Measurements from ENCODE around the gene FRMPD4.

FRMPD4 gene

GRCh38 chrX:12685541-12685940 lies 547.3 kb downstream of the FRMPD4 start:
- no peak for DNase-seq

DNA sequence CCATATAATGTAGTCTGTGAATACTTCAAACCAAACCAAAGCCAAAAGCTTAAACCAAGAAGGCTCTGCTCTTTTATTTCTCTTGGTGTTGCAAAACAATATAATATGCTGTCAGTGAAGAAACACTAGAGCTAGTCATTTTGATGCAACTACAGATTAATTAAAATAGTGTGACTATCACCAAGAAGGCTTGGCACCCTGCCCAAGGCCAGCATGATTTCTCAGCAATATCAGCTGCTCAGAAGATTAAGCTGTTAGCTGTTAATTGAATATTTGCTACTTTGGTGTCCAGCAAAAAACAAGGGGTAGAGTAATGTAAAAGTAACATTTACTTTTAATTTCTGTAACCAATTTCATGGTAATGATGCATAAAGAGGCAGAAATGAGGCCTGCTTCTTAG lies 548.1 kb downstream of the FRMPD4 start:
- no peak for DNase-seq

DNA sequence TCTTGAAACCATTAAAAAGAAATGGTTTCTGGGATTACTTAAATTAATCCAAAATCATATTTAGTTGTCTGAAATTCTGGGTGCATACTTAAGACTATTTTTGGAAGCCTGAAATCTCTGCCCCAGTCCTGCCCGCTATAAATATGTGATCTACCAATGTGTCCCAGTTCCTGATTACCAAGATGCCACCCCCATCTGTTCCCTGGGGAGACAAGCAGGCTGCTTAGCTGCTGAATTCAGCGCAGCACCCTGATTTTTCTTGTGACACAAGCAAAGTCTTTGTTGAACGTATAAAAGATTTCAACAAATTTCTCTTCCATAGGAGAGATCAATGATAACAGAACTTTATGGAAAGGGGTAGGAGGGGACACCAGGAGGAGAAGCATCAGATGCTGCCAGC lies 552.4 kb downstream of the FRMPD4 start:
- DNase-seq: no peak

DNA sequence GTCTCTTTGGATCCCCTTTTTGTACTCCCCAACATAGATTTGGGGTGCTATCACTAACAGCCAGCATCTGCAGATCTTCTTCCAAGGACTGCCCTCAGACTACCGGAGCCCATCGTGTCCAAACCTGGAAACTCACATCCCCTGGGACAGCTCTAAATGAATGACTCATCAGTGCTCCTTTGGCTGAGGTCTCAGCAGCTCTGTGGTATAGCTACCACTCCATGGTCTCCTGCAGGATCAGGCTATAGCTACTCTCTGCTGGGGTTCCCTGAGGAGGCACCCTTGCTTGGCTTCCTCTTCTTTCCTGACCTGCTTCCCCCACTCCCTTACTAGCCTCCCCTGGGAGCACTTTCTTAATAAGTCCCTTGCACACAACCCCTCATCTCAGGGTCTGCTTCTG lies 555.5 kb downstream of the FRMPD4 start:
- DNase-seq: no peak

DNA sequence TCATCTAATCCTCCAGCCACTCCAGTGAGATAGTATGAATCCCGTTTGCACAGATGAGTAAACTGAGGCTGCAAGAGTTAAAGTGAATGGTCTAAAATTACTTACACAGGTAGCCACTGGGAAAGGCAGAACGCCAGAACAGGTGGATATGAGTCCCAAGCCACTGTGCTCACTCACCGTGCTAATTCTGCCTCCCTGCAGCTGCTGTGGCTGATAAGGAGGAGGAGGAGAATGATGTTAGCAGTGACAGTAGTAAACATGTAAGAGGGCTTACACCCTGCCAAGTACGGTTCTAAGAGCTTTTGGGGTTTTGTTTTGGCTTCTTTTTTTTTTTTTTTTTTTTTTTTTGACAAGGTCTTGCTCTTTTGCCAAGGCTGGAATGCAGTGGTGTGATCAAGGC lies 562.5 kb downstream of the FRMPD4 start:
- no peak for DNase-seq

GRCh38 chrX:12701628-12702027 lies 563.4 kb downstream of the FRMPD4 start:
- DNase-seq: peak; percentile 4

- DNase-seq: no peak
Measured at GRCh38 chrX:12702509-12703091, 564.3 kb downstream of the FRMPD4 start.

- no peak for DNase-seq
Measured at GRCh38 chrX:12704706-12705105, 566.4 kb downstream of the FRMPD4 start.

GRCh38 chrX:12709047-12709446 lies 570.8 kb downstream of the FRMPD4 start:
- DNase-seq: no peak

DNA sequence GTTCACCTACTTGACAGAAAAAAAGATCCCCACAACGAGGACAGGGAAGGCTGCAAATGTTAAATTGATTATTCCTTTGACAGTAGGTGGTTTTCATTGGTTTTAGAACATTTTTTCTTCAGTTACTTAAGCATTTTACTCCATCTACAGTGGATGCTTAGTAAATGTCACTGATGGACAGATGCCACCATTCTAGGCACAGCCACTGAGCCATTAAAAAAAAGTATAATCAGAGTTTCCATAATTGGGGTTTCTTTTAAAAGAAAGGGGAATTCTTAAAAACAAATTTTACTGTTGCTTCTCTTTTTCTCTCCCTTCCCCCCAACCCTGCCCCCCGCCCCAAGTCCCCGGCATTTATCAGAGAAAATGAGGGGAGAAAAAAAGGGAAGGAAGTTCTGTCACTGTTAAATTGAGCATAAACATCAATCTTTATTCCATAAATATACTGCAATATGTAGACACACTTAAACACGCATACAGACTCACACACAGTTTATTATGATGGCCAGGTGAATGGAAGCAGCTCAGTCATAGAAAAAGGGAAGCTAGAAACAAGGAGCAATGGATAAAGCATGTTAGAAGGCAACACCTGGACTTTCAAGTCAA lies 573.3 kb downstream of the FRMPD4 start:
- no peak for DNase-seq

DNA sequence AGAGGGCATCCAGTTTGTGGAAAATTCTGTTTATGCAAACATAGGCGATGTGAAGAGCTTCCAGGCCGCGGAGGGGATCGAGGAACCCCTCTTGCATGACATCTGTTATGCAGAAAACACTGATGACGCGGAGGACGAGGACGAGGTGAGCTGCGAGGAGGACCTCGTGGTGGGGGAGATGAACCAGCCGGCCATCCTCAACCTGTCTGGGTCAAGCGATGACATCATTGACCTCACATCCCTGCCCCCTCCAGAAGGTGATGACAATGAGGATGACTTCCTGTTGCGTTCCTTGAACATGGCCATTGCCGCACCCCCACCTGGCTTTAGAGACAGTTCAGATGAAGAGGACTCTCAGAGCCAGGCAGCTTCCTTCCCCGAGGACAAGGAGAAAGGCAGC lies 578.3 kb downstream of the FRMPD4 start:
- no peak for DNase-seq

GRCh38 chrX:12719837-12720236 lies 581.6 kb downstream of the FRMPD4 start:
- no peak for DNase-seq

DNA sequence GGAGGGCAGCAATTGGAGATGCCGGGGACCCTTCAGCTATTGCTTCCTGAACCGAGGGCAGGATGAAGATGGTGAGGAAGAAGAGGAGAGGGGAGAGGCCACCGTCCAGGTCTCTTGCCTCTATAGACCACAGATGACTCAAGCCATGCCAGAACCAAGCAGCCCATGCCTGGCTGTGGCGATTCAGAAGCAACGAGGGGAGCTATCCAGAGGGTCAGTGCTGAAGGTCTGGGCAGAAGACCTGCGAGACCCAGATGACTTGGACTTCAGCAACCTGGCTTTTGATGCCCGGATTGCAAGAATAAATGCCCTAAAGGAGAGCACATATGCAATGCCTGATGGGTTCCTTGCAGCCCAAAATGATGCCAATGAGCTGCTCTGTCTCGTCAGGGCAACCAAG lies 582.8 kb downstream of the FRMPD4 start:
- no peak for DNase-seq

- DNase-seq: no peak
Measured at GRCh38 chrX:12722314-12722713, 584.0 kb downstream of the FRMPD4 start.

DNA sequence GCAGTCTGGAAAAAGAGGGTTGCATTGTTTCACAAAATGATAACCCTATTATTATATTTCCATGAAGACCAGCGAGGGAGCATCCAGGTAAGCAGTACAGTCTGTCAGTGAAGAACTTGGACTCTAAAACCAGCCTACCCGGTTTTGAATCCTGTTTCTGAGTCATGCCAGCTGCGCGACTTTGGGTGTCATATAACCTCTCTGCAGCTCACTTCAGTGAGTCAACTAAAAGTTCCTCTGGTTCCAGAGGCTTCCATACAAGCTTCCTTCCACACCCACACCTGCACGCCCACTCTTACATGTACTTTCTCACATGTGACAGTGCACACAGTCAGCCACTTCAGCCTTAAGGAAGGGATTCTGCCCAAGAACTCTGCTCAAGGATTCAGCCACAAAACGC lies 603.1 kb downstream of the FRMPD4 start:
- no peak for DNase-seq

DNA sequence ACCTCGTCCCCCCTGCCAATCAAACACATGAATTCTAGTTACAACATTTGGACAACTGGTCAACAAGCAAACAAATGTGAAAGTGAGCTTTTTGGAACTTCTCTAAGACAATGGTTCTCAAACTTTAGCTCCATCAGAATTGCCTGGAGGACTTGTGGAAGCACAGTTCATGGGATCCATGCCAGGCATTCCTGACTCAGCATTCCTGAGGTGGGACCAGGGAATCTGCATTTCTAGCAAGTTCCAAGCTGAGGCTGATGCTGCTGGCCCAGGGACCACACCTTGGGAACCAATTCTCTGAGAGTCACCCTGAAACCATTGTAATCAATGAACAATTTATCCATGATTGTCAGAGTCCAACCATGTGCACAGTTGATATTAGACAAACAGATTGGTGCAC lies 609.2 kb downstream of the FRMPD4 start:
- DNase-seq: no peak

DNA sequence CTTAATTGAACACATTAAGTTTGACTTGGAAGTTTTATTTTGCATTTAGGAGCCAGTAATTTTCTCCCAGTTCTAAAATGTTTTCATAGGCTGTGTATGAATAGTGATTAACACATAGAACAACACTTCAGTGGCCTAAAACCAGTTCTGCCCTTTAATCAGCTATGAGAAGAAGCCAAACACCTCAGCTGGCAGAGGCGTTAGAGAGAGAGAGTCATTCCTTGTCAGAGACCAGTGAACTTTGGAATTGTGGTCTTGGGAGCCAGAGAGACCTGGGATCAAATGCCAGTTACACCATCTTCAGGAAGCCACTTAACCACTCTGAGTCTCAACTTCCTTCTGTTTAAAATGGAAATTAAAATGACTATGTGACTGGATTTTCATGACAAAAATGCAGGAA lies 613.6 kb downstream of the FRMPD4 start:
- no peak for DNase-seq

DNA sequence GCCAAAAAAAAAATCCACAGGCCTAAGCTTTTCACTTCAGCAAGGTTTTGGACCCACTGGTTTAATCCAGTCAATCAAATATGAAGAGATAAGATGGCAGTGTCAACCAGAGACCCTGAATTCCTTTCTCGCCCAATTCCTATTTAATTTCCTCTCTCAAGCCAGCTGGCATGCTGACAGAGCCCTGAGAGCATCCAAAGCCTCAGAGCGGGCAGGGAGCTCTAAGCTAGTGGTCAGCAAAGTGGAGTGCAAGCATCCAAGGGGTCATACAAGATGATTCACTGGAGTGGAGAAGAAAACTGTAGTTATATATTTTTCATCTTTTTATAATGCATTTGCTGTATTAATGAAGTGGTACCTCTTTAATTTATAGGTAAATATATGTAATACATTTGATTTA lies 615.1 kb downstream of the FRMPD4 start:
- no peak for DNase-seq

DNA sequence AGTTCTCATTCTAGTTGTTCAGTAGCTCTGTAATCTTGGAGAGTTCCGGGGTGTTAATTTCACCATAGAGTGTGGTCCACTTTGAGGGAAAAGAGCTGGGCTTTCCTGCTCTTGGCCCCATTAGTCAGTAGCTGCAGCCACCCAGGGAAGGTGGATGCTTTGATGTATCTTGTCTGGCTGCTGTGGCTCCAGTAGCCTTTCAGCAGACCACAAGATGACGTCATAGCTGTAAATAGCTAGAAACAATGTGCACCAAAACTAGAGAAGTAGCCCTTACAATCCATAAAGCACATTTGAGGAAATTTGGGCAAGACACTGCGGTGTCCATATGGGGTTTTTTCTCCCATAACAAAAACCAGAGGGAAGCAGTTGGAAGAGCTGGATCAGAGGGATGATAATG lies 620.0 kb downstream of the FRMPD4 start:
- no peak for DNase-seq

- DNase-seq: no peak
Measured at GRCh38 chrX:12767856-12768255, 629.6 kb downstream of the FRMPD4 start.

GRCh38 chrX:12768491-12768890 lies 630.2 kb downstream of the FRMPD4 start:
- no peak for DNase-seq

DNA sequence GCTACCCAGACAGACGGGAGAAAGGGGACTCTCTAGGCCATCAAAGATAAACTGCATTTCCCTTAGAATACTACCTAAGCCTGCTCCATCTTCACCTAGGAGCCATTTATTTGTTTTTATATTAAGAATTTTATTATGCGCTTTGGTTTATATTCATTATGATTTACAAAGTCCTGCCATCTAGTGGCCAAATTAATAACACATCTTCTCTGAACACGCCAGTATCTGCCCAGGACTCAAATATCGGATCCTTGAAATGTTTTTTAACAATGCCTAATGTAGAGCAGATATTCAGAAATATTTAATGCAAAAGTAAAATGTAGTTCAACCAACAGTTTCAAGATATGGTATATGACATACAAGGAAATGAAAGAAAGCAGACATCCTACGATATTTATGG lies 632.2 kb downstream of the FRMPD4 start:
- no peak for DNase-seq

GRCh38 chrX:12771445-12772069 lies 633.3 kb downstream of the FRMPD4 start:
- DNase-seq: peak; percentile 70

All from stimulated activated CD4-positive, alpha-beta T cell treated with anti-CD3 and anti-CD28 coated beads, Interleukin-4, amount 100 ng/mL, for 1 hour (primary cell).